HEK293T (cell line): ENCODE data around the gene EEF2K.

ENCODE experiments used
- LEF1 ChIP-seq: fragments of 450-650 bp; IDR thresholded peaks from 2 replicates; pipeline ENCODE4 v1.6.1; 2017; ENCODE audit warnings: mild to moderate bottlenecking, borderline replicate concordance
- SP1 ChIP-seq: fragments of 450-650 bp; IDR thresholded peaks from 2 replicates; pipeline ENCODE4 v1.6.1; 2017

GRCh38 chr16:22270525-22270924, 64.4 kb downstream of the EEF2K start:
- no peak for TF ChIP-seq LEF1
- TF ChIP-seq SP1 = no peak
